ENCODE results near the gene MDGA2. TPM values are rescaled to one million over a fixed set of nuclear protein-coding genes. Genes with fewer than 3 reads are reported as not detected.

The MDGA2 gene
- total and polyA plus RNA-seq, 2 of the 8 experiments (the other 6 are each of a cell fraction or from before 2014, with no cell fraction given): 0.11 to 0.69 TPM

- TF ChIP-seq CTCF (IDR thresholded peaks at IDR 0.05; ENCODE audit: control extremely low read depth in 1 of 3, insufficient read depth in 1 of 3, low read depth in 1 of 3, low read length in 3 of 3): no peak
These were observed 190.0 kb downstream of the MDGA2 start (continued) for GRCh38 chr14:47485421-47485820.

All from H1 (cell line).